GM06990 (cell line): ENCODE results near the gene USP12.
"Not testable (repeated sequence)": the region's sequence is repeated elsewhere in the genome, so short reads cannot be mapped to it uniquely, and the experiment has no call there.

Experiments
- DNase-seq: peaks from one replicate; pipeline ENCODE4 v3.0.0-alpha.2; 2011; ENCODE audit not compliant: insufficient read length; ENCODE audit errors: extremely low read depth
- H3K27me3 ChIP-seq: replicated peaks from 2 replicates; pipeline ENCODE4 v1.6.0; 2011; ENCODE audit warnings: low read length; ENCODE audit not compliant: control insufficient read depth, insufficient read depth
- H3K36me3 ChIP-seq: 2 replicates; pipeline ENCODE4 v1.5.1; 2011; ENCODE audit warnings: low read length; ENCODE audit not compliant: control insufficient read depth, insufficient read depth
- H3K4me3 ChIP-seq: replicated peaks from 2 replicates; pipeline ENCODE4 v1.5.1; 2011; ENCODE audit warnings: low read depth, mild to moderate bottlenecking, control low read depth, low read length
- TF ChIP-seq, protein P1 (sequence below): IDR thresholded peaks from 2 replicates; pipeline ENCODE4 v1.5.1; 2011; ENCODE audit warnings: low read length, control low read depth, mild to moderate bottlenecking, inconsistent platforms; ENCODE audit not compliant: insufficient read depth, poor library complexity, severe bottlenecking

The USP12 gene

DNA sequence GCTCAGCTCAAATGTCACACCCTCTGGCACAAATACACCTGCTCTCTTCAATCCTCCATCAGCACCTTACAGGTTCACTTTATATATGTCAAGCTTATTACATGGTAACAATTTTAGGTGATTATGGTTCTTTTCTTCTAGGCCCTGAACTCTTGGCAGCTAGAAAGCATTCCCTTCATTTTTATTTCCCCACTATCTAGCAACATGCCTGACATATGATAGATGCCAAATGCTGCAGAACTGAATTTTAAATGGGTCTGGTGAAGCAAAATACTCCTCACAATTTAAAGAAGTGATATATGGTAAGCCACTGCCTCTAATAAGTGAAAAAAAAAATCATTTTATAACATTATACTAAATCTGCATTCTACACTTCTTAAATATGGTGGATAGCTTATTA lies 95.2 kb downstream of the USP12 start:
- no peak for DNase-seq
- H3K36me3 ChIP-seq = 0 out of 2 replicates have a peak, but pooled peaks cover 1% of the 10 kb centered on the region
- H3K4me3 ChIP-seq = no peak overlapping the region
- TF ChIP-seq, protein P1, sequence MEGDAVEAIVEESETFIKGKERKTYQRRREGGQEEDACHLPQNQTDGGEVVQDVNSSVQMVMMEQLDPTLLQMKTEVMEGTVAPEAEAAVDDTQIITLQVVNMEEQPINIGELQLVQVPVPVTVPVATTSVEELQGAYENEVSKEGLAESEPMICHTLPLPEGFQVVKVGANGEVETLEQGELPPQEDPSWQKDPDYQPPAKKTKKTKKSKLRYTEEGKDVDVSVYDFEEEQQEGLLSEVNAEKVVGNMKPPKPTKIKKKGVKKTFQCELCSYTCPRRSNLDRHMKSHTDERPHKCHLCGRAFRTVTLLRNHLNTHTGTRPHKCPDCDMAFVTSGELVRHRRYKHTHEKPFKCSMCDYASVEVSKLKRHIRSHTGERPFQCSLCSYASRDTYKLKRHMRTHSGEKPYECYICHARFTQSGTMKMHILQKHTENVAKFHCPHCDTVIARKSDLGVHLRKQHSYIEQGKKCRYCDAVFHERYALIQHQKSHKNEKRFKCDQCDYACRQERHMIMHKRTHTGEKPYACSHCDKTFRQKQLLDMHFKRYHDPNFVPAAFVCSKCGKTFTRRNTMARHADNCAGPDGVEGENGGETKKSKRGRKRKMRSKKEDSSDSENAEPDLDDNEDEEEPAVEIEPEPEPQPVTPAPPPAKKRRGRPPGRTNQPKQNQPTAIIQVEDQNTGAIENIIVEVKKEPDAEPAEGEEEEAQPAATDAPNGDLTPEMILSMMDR = no peak
- H3K27me3 ChIP-seq = no peaks in the 10 kb centered on the region

DNA sequence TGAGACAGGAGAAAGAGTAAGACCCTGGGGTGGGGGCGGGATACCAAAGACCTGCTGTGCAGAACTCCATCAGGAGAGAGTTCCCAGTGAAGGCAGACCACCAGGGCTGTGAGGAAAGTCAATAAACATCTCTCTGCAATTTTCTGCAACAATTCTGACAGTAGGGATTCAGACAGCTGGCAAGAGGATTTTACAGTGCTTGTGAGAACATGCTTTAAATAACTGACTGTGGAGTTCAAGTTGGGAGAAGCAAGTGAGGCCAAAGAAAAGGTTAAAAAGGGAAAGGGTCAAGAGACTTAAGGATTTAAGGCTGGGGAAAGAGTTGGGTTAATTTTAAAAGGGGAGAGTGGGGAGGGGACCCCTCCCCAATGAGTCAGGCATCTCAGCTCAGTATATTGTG lies 98.4 kb downstream of the USP12 start:
- no peak overlapping the region for H3K4me3 ChIP-seq
- H3K27me3 ChIP-seq = no peaks in the 10 kb centered on the region
- peaks cover 1% of the 10 kb centered on the region for H3K36me3 ChIP-seq
- TF ChIP-seq, protein P1 = no peak
- no peak for DNase-seq

DNA sequence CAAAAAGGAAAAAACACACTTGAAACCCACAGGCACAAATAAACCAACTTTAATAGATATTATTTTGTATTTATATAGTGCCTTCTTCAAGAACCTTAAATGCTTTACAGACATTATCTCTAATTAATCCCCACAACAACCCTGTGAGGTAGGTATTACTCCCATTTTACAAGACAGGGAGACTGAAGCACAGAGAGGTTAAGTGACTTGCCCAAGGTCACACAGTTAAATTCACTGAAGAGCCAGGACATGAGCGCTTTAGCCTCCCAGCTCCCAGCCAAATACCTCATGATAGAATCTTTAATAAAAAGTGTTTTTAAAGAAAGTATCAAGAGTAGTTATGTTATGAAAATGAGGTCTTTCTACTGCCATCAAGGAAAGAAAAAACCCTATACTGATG lies 105.5 kb downstream of the USP12 start:
- H3K27me3 ChIP-seq, H3K36me3 ChIP-seq, H3K4me3 ChIP-seq, DNase-seq: not testable (repeated sequence)

DNA sequence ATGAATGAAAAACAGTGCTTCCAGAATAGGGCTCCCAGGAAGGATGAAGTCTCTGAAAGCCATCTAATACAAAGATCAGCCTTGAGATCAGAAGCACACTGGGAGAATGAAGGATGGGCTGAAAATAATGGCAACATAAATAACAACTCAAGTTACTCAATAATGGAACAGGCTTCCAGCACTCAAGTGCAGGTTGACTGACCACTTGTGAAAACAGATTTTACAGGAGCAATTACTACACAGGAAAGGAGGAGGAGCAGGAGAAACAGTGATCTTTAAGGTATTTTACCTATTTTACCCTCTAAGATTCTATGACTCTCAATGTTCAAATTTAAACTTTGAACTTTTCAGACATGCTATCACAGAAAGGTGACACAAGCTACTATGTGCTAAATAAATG lies 106.0 kb downstream of the USP12 start:
- H3K36me3 ChIP-seq = peaks cover 1% of the 10 kb centered on the region
- TF ChIP-seq, protein P1 = no peak
- DNase-seq = no peak
- no peak overlapping the region for H3K4me3 ChIP-seq
- no peaks in the 10 kb centered on the region for H3K27me3 ChIP-seq

DNA sequence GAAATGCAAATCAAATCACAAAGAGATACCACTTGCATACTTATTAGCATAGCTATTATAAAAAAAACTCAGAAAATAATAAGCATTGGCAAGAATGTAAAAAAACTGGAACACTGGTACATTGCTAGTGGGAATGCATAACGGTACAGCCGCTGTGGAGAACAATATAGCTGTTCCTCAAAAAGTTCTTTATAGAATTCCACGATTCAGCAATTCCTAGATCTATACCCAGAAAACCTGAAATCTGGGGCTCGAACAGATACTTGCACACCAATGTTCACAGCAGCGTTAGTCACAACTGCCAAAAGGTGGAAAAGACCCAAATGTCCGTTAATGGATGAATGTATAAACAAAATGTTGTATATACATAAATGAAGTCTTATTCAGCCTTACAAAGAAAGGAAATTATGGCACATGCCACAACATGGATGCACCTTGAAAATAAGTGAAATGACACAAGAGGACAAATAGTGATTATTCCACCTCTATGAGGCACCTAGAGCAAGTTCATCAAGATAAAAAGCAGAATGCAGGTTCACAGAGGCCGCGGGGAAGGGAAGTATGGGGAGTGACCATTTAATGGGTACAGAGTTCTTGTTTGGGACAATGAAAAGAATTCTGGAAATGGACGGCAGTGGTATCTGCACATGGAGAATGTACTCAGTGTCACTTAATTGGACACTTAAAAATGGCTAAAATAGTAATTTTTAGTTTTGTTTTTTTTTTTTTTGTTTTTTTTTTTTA lies 107.2 kb downstream of the USP12 start:
- Histone ChIP-seq H3K27me3 (no peaks in the 10 kb centered on the region), H3K36me3 (peaks cover 1% of the 10 kb centered on the region), H3K4me3 (no peak overlapping the region)
- no peak for DNase-seq
- TF ChIP-seq, protein P1 = no peak

DNA sequence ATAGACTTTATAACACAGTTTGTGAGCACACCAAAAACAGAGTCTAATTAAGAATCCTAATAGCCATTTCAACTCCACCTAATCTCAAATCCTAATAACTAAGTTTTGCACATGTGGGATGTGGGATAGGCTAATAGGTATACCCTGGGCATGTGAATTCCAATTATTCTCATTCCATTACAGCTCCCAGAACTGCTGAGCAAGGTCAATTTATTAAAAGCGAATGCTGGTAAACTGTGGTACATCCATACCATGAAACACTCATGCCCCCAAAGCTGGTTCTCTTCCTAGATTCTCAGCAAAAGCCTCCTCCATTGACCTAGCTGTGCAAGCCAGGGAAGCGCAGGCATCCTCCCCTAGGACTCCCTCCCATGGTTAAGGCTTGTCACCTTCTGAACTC lies 113.8 kb downstream of the USP12 start:
- no peaks in the 10 kb centered on the region for H3K27me3 ChIP-seq
- no peak overlapping the region for H3K4me3 ChIP-seq
- TF ChIP-seq, protein P1 = no peak
- no peaks in the 10 kb centered on the region; the same call in 1 of the 2 replicates for H3K36me3 ChIP-seq
- DNase-seq = no peak
